Trophoblast cell (in vitro differentiated cells and primary cell): ENCODE measurements around the gene MTRF1.

Experiments
- DNase-seq, 2 donors: peaks; one replicate each; pipeline ENCODE4 v3.0.0-alpha.2; 2016
- H2AFZ ChIP-seq: 2 replicates; pipeline ENCODE4 v1.6.1; 2013; ENCODE audit warnings: low read length, moderate library complexity, mild to moderate bottlenecking; ENCODE audit not compliant: insufficient read depth, poor library complexity
- H2AK5ac ChIP-seq: 2 replicates; pipeline ENCODE4 v1.6.1; 2013; ENCODE audit warnings: mild to moderate bottlenecking, low read length
- H2BK120ac ChIP-seq: 2 replicates; pipeline ENCODE4 v1.6.1; 2013; ENCODE audit warnings: low read length, mild to moderate bottlenecking, moderate library complexity; ENCODE audit not compliant: insufficient read depth, poor library complexity
- H2BK12ac ChIP-seq: 2 replicates; pipeline ENCODE4 v1.6.1; 2013; ENCODE audit warnings: mild to moderate bottlenecking, low read length, moderate library complexity
- H2BK5ac ChIP-seq: 2 replicates; pipeline ENCODE4 v1.6.1; 2013; ENCODE audit warnings: low read length, low read depth, moderate library complexity, mild to moderate bottlenecking; ENCODE audit not compliant: poor library complexity
- H3K14ac ChIP-seq: 2 replicates; pipeline ENCODE4 v1.6.1; 2013; ENCODE audit warnings: mild to moderate bottlenecking, low read length
- H3K18ac ChIP-seq: 2 replicates; pipeline ENCODE4 v1.6.1; 2013; ENCODE audit warnings: mild to moderate bottlenecking, low read length
- H3K23ac ChIP-seq: 2 replicates; pipeline ENCODE4 v1.6.1; 2013; ENCODE audit warnings: low read length
- H3K27ac ChIP-seq: 2 replicates; pipeline ENCODE4 v1.5.1; 2013; ENCODE audit warnings: low read depth, mild to moderate bottlenecking, inconsistent platforms, low read length, moderate library complexity
- H3K27me3 ChIP-seq: 2 replicates; pipeline ENCODE4 v1.6.1; 2013; ENCODE audit warnings: inconsistent platforms, mild to moderate bottlenecking, low read length, moderate library complexity; ENCODE audit not compliant: insufficient read depth
- H3K36me3 ChIP-seq, 2 experiments: 1 replicate in 1 of 2; 2 replicates in 1 of 2; pipeline ENCODE4 v1.6.1; 2013; ENCODE audit warnings: low read length in 2 of 2, mild to moderate bottlenecking in 2 of 2, moderate library complexity in 1 of 2; ENCODE audit not compliant: insufficient read depth in 2 of 2, control insufficient read depth in 1 of 2
- H3K4ac ChIP-seq: 2 replicates; pipeline ENCODE4 v1.6.1; 2013; ENCODE audit warnings: low read depth, mild to moderate bottlenecking, low read length, moderate library complexity
- H3K4me1 ChIP-seq, 2 experiments: 1 replicate in 1 of 2; 2 replicates in 1 of 2; pipeline ENCODE4 v1.6.1; 2013; ENCODE audit warnings: low read length in 2 of 2, mild to moderate bottlenecking in 2 of 2, moderate library complexity in 1 of 2; ENCODE audit not compliant: insufficient read depth in 2 of 2, control insufficient read depth in 1 of 2
- H3K4me2 ChIP-seq: 2 replicates; pipeline ENCODE4 v1.6.1; 2013; ENCODE audit warnings: inconsistent platforms, mild to moderate bottlenecking, low read length, moderate library complexity
- H3K4me3 ChIP-seq: 2 replicates; pipeline ENCODE4 v1.5.1; 2013; ENCODE audit warnings: mild to moderate bottlenecking, low read depth, low read length, inconsistent platforms
- H3K79me1 ChIP-seq: one replicate; pipeline ENCODE4 v1.6.1; 2013; ENCODE audit warnings: low read length
- H3K79me2 ChIP-seq: 2 replicates; pipeline ENCODE4 v1.6.1; 2013; ENCODE audit warnings: low read length, mild to moderate bottlenecking; ENCODE audit not compliant: control insufficient read depth, insufficient read depth, poor library complexity
- H3K9ac ChIP-seq: 2 replicates; pipeline ENCODE4 v1.6.1; 2013; ENCODE audit warnings: mild to moderate bottlenecking, low read length
- H3K9me3 ChIP-seq: 2 replicates; pipeline ENCODE4 v1.6.1; 2013; ENCODE audit warnings: low read depth, mild to moderate bottlenecking, control low read depth, inconsistent platforms, low read length; ENCODE audit not compliant: insufficient read depth
- H4K12ac ChIP-seq: 2 replicates; pipeline ENCODE4 v1.6.1; 2013; ENCODE audit warnings: low read depth, mild to moderate bottlenecking, low read length, moderate library complexity
- H4K8ac ChIP-seq: 2 replicates; pipeline ENCODE4 v1.6.1; 2013; ENCODE audit warnings: low read depth, mild to moderate bottlenecking, low read length, moderate library complexity
- H4K91ac ChIP-seq: one replicate; pipeline ENCODE4 v1.6.1; 2013; ENCODE audit warnings: low read depth, mild to moderate bottlenecking, low read length, moderate library complexity
- WGBS: extraction: QIAGEN DNeasy Blood & Tissue Kit; methylation state at CpG from one replicate; pipeline ENCODE4 v1.1.7; 2013; ENCODE audit warnings: missing lambda C conversion rate; ENCODE audit not compliant: insufficient read length, insufficient coverage; ENCODE audit errors: extremely low coverage; 5-methylcytosine and 5-hydroxymethylcytosine counted together

The MTRF1 gene

DNA sequence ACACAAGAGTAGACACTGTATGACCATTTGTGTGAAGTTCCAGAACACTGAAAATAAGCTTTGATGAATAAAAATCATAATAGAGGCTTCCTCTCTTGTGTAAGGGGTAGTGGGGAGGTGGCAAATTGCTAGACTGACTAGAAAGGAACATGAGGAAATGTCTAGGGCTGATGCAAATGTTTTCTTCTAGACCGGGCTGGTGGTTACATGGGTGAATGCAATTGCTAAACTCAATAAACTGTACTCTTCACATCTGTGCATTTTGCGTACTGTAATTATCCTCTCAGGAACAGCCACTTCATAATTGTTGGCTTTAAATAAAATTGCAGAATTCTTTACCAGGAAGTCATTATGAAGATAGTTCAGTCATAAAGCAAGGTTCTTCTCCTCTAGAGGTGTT, 63.9 kb downstream of the MTRF1 start:
- H3K4ac ChIP-seq: no peak overlapping the region
- no peak overlapping the region for H2BK120ac ChIP-seq
- no peak overlapping the region for H4K12ac ChIP-seq
- H3K27me3 ChIP-seq: no peaks in the 10 kb centered on the region
- no peak for DNase-seq
- no peak overlapping the region for H3K18ac ChIP-seq
- no peaks in the 10 kb centered on the region for H3K79me1 ChIP-seq
- H3K4me2 ChIP-seq: no peak overlapping the region
- H3K23ac ChIP-seq: no peak overlapping the region
- no peak overlapping the region for H2AFZ ChIP-seq
- no peak overlapping the region for H3K27ac ChIP-seq
- H3K36me3 ChIP-seq: no peaks in the 10 kb centered on the region
- no peaks in the 10 kb centered on the region for H3K79me2 ChIP-seq
- H3K4me1 ChIP-seq: no peaks in the 10 kb centered on the region
- no peak overlapping the region for H2AK5ac ChIP-seq
- no CpG with 5 or more reads among the region's 2 CpGs for WGBS
- H2BK5ac ChIP-seq: no peak overlapping the region
- H3K14ac ChIP-seq: no peak overlapping the region
- no peaks in the 10 kb centered on the region for H3K9me3 ChIP-seq
- H3K9ac ChIP-seq: no peak overlapping the region
- no peak overlapping the region for H4K8ac ChIP-seq
- no peak overlapping the region for H2BK12ac ChIP-seq
- no peak overlapping the region for H3K4me3 ChIP-seq
- H4K91ac ChIP-seq: no peak overlapping the region

DNA sequence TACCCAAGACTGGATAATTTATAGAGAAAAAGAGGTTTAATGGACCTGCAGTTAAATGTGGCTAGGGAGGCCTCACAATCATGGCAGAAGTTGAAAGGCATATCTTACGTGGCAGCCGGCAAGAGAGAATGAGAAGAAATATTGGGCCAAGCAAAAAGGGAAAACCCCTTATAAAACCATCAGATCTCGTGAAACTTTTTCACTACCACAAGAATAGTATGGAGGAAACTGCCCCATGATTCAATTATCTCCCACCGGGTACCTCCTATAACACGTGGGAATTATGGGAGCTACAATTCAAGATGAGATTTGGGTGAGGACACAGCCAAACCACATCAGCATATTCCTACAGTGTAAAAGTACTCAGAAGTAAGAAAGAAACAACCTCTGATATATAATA, 64.3 kb downstream of the MTRF1 start:
- H3K27ac ChIP-seq: no peak overlapping the region
- H4K91ac ChIP-seq: no peak overlapping the region
- H4K8ac ChIP-seq: no peak overlapping the region
- no peak overlapping the region for H3K4me2 ChIP-seq
- no peak overlapping the region for H2BK5ac ChIP-seq
- no peaks in the 10 kb centered on the region for H3K4me1 ChIP-seq
- H3K14ac ChIP-seq: no peak overlapping the region
- no peaks in the 10 kb centered on the region for H3K9me3 ChIP-seq
- no peak overlapping the region for H2AK5ac ChIP-seq
- H3K4ac ChIP-seq: no peak overlapping the region
- no peaks in the 10 kb centered on the region for H3K36me3 ChIP-seq
- DNase-seq: no peak
- H3K79me2 ChIP-seq: peaks cover 2% of the 10 kb centered on the region
- no peak overlapping the region for H3K9ac ChIP-seq
- no peaks in the 10 kb centered on the region for H3K27me3 ChIP-seq
- H2BK12ac ChIP-seq: no peak overlapping the region
- no CpG with 5 or more reads among the region's 5 CpGs for WGBS
- H3K18ac ChIP-seq: no peak overlapping the region
- H2BK120ac ChIP-seq: no peak overlapping the region
- no peak overlapping the region for H3K23ac ChIP-seq
- no peak overlapping the region for H3K4me3 ChIP-seq
- H4K12ac ChIP-seq: no peak overlapping the region
- H2AFZ ChIP-seq: no peak overlapping the region
- peaks cover 2% of the 10 kb centered on the region for H3K79me1 ChIP-seq

DNA sequence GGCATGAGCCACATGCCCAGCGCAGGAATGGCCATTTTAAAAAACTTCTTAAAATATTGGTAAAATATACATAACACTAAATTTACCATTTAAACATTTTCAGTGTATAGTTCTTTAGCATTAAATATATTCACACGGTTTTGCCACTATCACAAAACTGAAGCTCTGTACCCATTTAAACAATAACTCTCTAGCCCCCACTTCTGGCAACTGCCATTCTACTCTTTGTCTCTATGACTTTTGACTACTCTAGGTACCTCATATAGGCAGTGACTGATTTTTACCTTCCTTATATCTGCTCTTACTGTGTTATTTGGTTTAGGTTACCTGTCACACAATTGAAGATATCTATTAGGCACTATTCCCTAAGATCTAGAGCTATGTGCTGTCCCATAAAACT, 66.8 kb downstream of the MTRF1 start:
- H2BK12ac ChIP-seq: no peak overlapping the region
- H3K18ac ChIP-seq: no peak overlapping the region
- no peaks in the 10 kb centered on the region for H3K27me3 ChIP-seq
- peaks cover 6 to 7% of the 10 kb centered on the region in 2 experiments for H3K4me1 ChIP-seq
- H3K27ac ChIP-seq: no peak overlapping the region
- peaks cover 6% of the 10 kb centered on the region for H3K79me1 ChIP-seq
- H2AK5ac ChIP-seq: no peak overlapping the region
- DNase-seq: peak in 1 of 2 donors; percentile 40
- no peak overlapping the region for H4K8ac ChIP-seq
- WGBS: no CpG with 5 or more reads among the region's 2 CpGs
- no peak overlapping the region for H4K91ac ChIP-seq
- H3K23ac ChIP-seq: no peak overlapping the region
- H4K12ac ChIP-seq: no peak overlapping the region
- H3K14ac ChIP-seq: no peak overlapping the region
- no peak overlapping the region for H3K4me2 ChIP-seq
- no peaks in the 10 kb centered on the region for H3K36me3 ChIP-seq
- H3K9me3 ChIP-seq: no peaks in the 10 kb centered on the region
- H2AFZ ChIP-seq: no peak overlapping the region
- no peak overlapping the region for H2BK5ac ChIP-seq
- peaks cover 5% of the 10 kb centered on the region for H3K79me2 ChIP-seq
- H2BK120ac ChIP-seq: no peak overlapping the region
- H3K4ac ChIP-seq: no peak overlapping the region
- H3K4me3 ChIP-seq: no peak overlapping the region
- H3K9ac ChIP-seq: no peak overlapping the region

DNA sequence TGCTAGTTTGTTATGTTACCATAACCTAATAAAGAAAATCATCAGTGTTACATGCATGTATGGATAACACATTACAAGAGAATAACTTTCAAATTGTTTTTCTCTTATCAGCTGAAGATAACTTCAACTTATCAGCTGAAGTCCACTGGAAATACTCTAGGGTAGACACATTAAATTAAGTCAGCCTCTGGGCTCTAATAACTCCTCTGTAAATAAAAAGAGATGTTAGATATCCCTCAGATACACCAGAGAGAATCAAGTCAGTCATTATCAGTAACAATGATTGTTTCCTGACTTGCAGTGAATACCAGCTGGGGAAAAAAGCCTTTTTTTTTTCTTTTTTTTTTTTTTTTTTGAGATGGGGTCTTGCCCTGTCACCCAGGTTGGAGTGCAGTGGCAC, 67.4 kb downstream of the MTRF1 start:
- Histone ChIP-seq H3K4me3 (no peak overlapping the region), H2BK5ac (no peak overlapping the region), H3K4me1 (peaks cover 6 to 7% of the 10 kb centered on the region in 2 experiments), H3K4ac (no peak overlapping the region), H3K9me3 (no peaks in the 10 kb centered on the region), H3K14ac (no peak overlapping the region), H3K27me3 (no peaks in the 10 kb centered on the region), H4K91ac (no peak overlapping the region), H2BK12ac (no peak overlapping the region), H4K12ac (no peak overlapping the region), H3K23ac (no peak overlapping the region), H2AK5ac (no peak overlapping the region), H2AFZ (no peak overlapping the region), H3K18ac (no peak overlapping the region), H3K79me2 (peaks cover 5% of the 10 kb centered on the region), H3K27ac (no peak overlapping the region), H3K4me2 (no peak overlapping the region), H3K9ac (no peak overlapping the region), H2BK120ac (no peak overlapping the region), H3K79me1 (peaks cover 6% of the 10 kb centered on the region), H4K8ac (no peak overlapping the region), H3K36me3 (no peaks in the 10 kb centered on the region)
- DNase-seq: no peak
